SK-N-SH treated with all-trans-retinoic acid at 6 μM for 48 hours (cell line): ENCODE measurements around the gene MVK.

Experiments used
- ATAC-seq: fragments of 200-7000 bp; cut with Tn5 transposase; 3 replicates; pipeline ENCODE4 v1.9.1; 2020; ENCODE audit warnings: mild to moderate bottlenecking, moderate library complexity
- ARNTL ChIP-seq: fragments of 450-650 bp; formaldehyde crosslinking; IDR thresholded peaks from 2 replicates; pipeline ENCODE4 v1.5.0; 2020; ENCODE audit warnings: low read depth, mild to moderate bottlenecking, moderate library complexity, borderline replicate concordance
- BACH2 ChIP-seq: fragments of 250-450 bp; sonication (Bioruptor Pico); IDR thresholded peaks from 2 replicates; pipeline ENCODE4 v1.9.0; 2021; ENCODE audit warnings: mild to moderate bottlenecking, borderline replicate concordance
- CREB5 ChIP-seq: fragments of 250-450 bp; sonication (Bioruptor Pico); IDR thresholded peaks from 2 replicates; pipeline ENCODE4 v1.5.1; 2020; ENCODE audit warnings: low read depth, mild to moderate bottlenecking, moderate library complexity
- CSRNP3 ChIP-seq: fragments of 250-450 bp; sonication (Bioruptor Pico); IDR thresholded peaks from 2 replicates; pipeline ENCODE4 v1.5.1; 2021; ENCODE audit warnings: mild to moderate bottlenecking, moderate library complexity
- ESRRG ChIP-seq: fragments of 250-450 bp; sonication (Bioruptor Pico); IDR thresholded peaks from 2 replicates; pipeline ENCODE4 v1.6.1; 2021; ENCODE audit warnings: mild to moderate bottlenecking
- GLIS3 ChIP-seq: fragments of 250-450 bp; sonication (Bioruptor Pico); IDR thresholded peaks from 2 replicates; pipeline ENCODE4 v1.5.0; 2020; ENCODE audit warnings: mild to moderate bottlenecking, moderate library complexity
- OSR1 ChIP-seq: fragments of 250-450 bp; sonication (Bioruptor Pico); IDR thresholded peaks from 2 replicates; pipeline ENCODE4 v1.8.0; 2022; ENCODE audit warnings: moderate library complexity, mild to moderate bottlenecking, inconsistent platforms
- PATZ1 ChIP-seq: fragments of 250-450 bp; sonication (Bioruptor Pico); IDR thresholded peaks from 2 replicates; pipeline ENCODE4 v1.8.0; 2020; ENCODE audit warnings: mild to moderate bottlenecking, moderate library complexity, borderline replicate concordance
- POU6F1 ChIP-seq: fragments of 250-450 bp; sonication (Bioruptor Pico); IDR thresholded peaks from 2 replicates; pipeline ENCODE4 v1.8.0; 2021; ENCODE audit warnings: low read depth, mild to moderate bottlenecking, moderate library complexity, borderline replicate concordance
- PPARA ChIP-seq: fragments of 250-450 bp; sonication (Bioruptor Pico); IDR thresholded peaks from 2 replicates; pipeline ENCODE4 v1.5.0; 2020; ENCODE audit warnings: mild to moderate bottlenecking, borderline replicate concordance
- RARB ChIP-seq: fragments of 250-450 bp; sonication (Bioruptor Pico); IDR thresholded peaks from 2 replicates; pipeline ENCODE4 v1.8.0; 2021; ENCODE audit warnings: mild to moderate bottlenecking, moderate library complexity
- SNAI2 ChIP-seq: fragments of 250-450 bp; sonication (Bioruptor Pico); IDR thresholded peaks from 2 replicates; pipeline ENCODE4 v1.5.0; 2020; ENCODE audit warnings: mild to moderate bottlenecking, moderate library complexity
- TCF4 ChIP-seq: fragments of 250-450 bp; sonication (Bioruptor Pico); IDR thresholded peaks from 2 replicates; pipeline ENCODE4 v1.8.0; 2021; ENCODE audit warnings: mild to moderate bottlenecking, moderate library complexity, borderline replicate concordance
- TOX ChIP-seq: fragments of 250-450 bp; sonication (Bioruptor Pico); IDR thresholded peaks from 2 replicates; pipeline ENCODE4 v1.8.0; 2021; ENCODE audit warnings: mild to moderate bottlenecking, moderate library complexity, borderline replicate concordance
- ZC3H10 ChIP-seq: fragments of 250-450 bp; sonication (Bioruptor Pico); IDR thresholded peaks from 2 replicates; pipeline ENCODE4 v1.5.1; 2021; ENCODE audit warnings: mild to moderate bottlenecking, moderate library complexity
- ZNF565 ChIP-seq: fragments of 450-650 bp; formaldehyde crosslinking; conservative IDR thresholded peaks from 2 replicates; pipeline ENCODE4 v1.5.0; 2020; ENCODE audit warnings: low read depth, mild to moderate bottlenecking, moderate library complexity
- ZNF8 ChIP-seq: fragments of 450-650 bp; formaldehyde crosslinking; IDR thresholded peaks from 2 replicates; pipeline ENCODE4 v1.5.0; 2020; ENCODE audit warnings: mild to moderate bottlenecking, moderate library complexity

The MVK gene

GRCh38 chr12:109591041-109591440, 17.4 kb downstream of the MVK start (continued):
- TF ChIP-seq ARNTL (CRISPR knock-in tag), result no peak

- TF ChIP-seq SNAI2 (CRISPR knock-in tag), result no peak
- TF ChIP-seq ESRRG, result no peak
- no peak for TF ChIP-seq ZNF565 (CRISPR knock-in tag)
- TF ChIP-seq BACH2, result no peak
- no peak for TF ChIP-seq TOX (CRISPR knock-in tag)
- no peak for TF ChIP-seq PPARA (CRISPR knock-in tag)
- TF ChIP-seq PATZ1 (CRISPR knock-in tag), result no peak
- no peak for TF ChIP-seq CSRNP3
- ATAC-seq, result no peak
These were observed 18.8 kb downstream of the MVK start for GRCh38 chr12:109592195-109592904.

GRCh38 chr12:109592905-109593272, 19.3 kb downstream of the MVK start:
- TF ChIP-seq ESRRG (no peak), GLIS3 (CRISPR knock-in tag) (no peak), CSRNP3 (no peak), SNAI2 (CRISPR knock-in tag) (no peak), RARB (CRISPR knock-in tag) (no peak)
- TF ChIP-seq, all 23 proteins: peak for 0
- no peak for ATAC-seq

- no peak for ATAC-seq
- TF ChIP-seq TOX (CRISPR knock-in tag), result no peak
- TF ChIP-seq RARB (CRISPR knock-in tag), result no peak
- TF ChIP-seq TCF4 (CRISPR knock-in tag), result no peak
- no peak for TF ChIP-seq POU6F1 (CRISPR knock-in tag)
- no peak for TF ChIP-seq GLIS3 (CRISPR knock-in tag)
These were observed 21.1 kb downstream of the MVK start for GRCh38 chr12:109594556-109595317.

GRCh38 chr12:109595321-109595902, 21.8 kb downstream of the MVK start:
- no peak for ATAC-seq
- no peak for TF ChIP-seq OSR1 (CRISPR knock-in tag)
- no peak for TF ChIP-seq CREB5 (CRISPR knock-in tag)
- no peak for TF ChIP-seq PPARA (CRISPR knock-in tag)
- no peak for TF ChIP-seq ZC3H10
- TF ChIP-seq CSRNP3, result no peak
- no peak for TF ChIP-seq ZNF8 (CRISPR knock-in tag)
- TF ChIP-seq ZNF565 (CRISPR knock-in tag), result no peak
- TF ChIP-seq POU6F1 (CRISPR knock-in tag), result no peak
